Activated T-helper 1 cell treated with anti-CD3 and anti-CD28 coated beads, Interleukin-12 subunit alpha, Interleukin-12 subunit beta, Interleukin-2, Interleukin-4 antibody, amounts not matched to agents 30 ng/mL and 10 ng/mL and 1 ng/mL, durations not matched to agents 14 hours and 24 hours and 36 hours (primary cell): ENCODE measurements around the gene INPP5F. TPM values are rescaled to one million over a fixed set of nuclear protein-coding genes. Genes with fewer than 3 reads are reported as not detected.
"Not testable (repeated sequence)": the region's sequence is repeated elsewhere in the genome, so short reads cannot be mapped to it uniquely, and the experiment has no call there.

ENCODE experiments used
- DNase-seq: peaks from one replicate; pipeline ENCODE4 v3.0.0; 2021; ENCODE audit warnings: low spot score
- H3K27ac Mint-ChIP-seq: one replicate; pipeline ENCODE4 v1.8.0; 2021; ENCODE audit warnings: mild to moderate bottlenecking, mixed read lengths
- H3K27me3 Mint-ChIP-seq: one replicate; pipeline ENCODE4 v1.8.0; 2022; ENCODE audit warnings: mild to moderate bottlenecking, moderate library complexity, mixed read lengths; ENCODE audit not compliant: insufficient read depth
- H3K36me3 Mint-ChIP-seq: one replicate; pipeline ENCODE4 v1.8.0; 2021; ENCODE audit warnings: low read depth, mixed read lengths
- H3K4me1 Mint-ChIP-seq: one replicate; pipeline ENCODE4 v1.8.0; 2021; ENCODE audit warnings: low read depth, mixed read lengths
- H3K4me3 Mint-ChIP-seq: one replicate; pipeline ENCODE4 v1.8.0; 2021; ENCODE audit warnings: mild to moderate bottlenecking, moderate library complexity, mixed read lengths
- H3K9me3 Mint-ChIP-seq: one replicate; pipeline ENCODE4 v1.8.0; 2021; ENCODE audit warnings: mixed read lengths
- intact Hi-C: fragments of 100-400 bp; cut with micrococcal nuclease; formaldehyde crosslinking; loops from one replicate; pipeline ENCODE4 v1.15.1; 2024
- total RNA-seq: library from RNA; stranded (reverse); gene quantifications from 2 replicates; pipeline ENCODE4 v1.2.3, GENCODE V29; 2022

The INPP5F gene
- total RNA-seq, 1 donor from 2014 or later, result 19.4 TPM

DNA sequence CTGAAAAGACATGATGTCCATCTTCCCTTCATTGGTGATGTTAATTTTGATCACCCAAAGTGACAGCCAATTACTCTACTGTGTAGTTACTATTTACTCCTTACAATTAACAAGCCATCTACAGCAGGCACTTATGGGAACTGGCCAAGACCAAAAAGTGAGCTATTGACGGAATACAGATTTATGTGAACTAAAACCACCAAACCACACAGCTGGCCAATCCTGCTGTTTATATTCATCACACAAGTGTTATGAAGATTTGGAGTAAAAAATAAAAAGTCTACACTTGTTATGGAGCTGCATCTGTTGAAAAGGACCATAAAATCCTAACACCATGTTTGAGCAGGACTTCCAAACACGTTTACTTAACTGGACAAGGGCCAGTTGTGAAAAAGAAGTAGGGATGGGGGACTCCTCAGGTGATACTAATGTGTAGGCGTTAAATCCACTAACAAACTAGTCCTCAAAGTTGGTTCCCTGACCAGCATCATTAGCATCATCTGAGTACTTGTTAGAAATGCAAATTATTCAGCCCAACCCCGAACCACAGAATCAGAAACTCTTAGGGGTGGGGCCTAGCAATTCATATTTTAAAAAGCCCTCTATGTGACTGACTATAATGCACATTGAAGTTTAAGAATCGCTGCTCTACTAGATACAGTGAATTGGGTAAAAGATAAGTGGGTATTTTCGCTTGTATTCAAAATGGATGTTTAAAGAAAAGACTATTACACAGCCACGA is 135.2 kb downstream of the INPP5F start:
- Mint-ChIP-seq H3K36me3 (peaks cover 27% of the 10 kb centered on the region), H3K4me3 (no peak overlapping the region), H3K4me1 (peaks cover 51% of the 10 kb centered on the region), H3K27me3 (no peaks in the 10 kb centered on the region), H3K27ac (no peak overlapping the region), H3K9me3 (peaks cover 4% of the 10 kb centered on the region)
- DNase-seq, result no peak
- intact Hi-C loops, result no loop called here

DNA sequence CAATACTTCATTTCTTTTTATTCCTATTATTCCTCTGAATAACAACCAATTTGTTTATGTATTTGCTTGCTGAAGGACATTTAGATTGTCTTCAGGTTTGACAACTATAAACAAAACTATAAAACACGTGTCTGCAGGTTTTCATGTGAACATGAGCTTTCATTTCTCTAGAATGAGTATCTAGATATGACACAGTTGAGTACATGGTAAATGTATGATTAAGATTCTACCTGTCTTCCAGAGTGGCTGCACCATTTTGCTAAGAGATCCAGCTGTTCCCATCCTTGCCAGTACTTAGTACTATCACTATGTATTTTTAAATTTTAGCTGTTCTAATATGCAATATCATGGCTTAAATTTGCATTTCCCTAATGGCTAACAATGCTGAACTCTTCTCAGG is 136.7 kb downstream of the INPP5F start:
- H3K36me3 Mint-ChIP-seq, result peaks cover 25% of the 10 kb centered on the region
- no peak overlapping the region for H3K27ac Mint-ChIP-seq
- no peak overlapping the region for H3K4me3 Mint-ChIP-seq
- intact Hi-C loops, result no loop called here
- peaks cover 4% of the 10 kb centered on the region for H3K9me3 Mint-ChIP-seq
- no peak for DNase-seq
- peaks cover 53% of the 10 kb centered on the region for H3K4me1 Mint-ChIP-seq
- H3K27me3 Mint-ChIP-seq, result no peaks in the 10 kb centered on the region

DNA sequence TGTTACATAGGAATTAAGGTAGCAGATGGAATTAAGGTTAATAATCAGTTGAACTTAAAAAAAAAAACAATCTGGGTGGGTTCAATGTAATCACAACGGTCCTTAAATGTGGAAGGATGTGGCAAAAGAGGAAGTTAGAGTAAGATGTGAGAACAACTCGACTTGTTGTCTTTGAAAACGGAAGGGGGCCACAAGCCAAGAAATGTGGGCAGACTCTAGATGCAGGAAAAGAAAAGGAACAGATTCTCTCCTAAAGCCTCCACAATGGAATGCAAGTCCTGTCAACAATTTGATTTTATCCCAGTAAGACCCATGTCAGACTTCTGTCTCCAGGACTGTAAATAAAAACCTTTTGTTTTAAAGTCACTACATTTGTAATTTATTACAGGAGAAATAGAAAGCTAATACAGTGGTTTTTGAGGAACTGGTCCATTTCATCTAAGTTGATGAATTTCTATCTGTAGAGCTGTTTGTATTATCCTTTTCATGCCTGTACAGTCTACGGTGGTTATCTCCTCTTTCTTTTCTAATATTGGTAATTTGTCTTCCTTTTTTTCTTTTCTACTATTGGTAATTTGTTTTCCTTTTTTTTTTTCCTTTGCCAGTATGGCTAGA is 138.2 kb downstream of the INPP5F start:
- Mint-ChIP-seq H3K27ac (peak overlapping the region; percentile 52), H3K9me3 (peaks cover 4% of the 10 kb centered on the region), H3K27me3 (no peaks in the 10 kb centered on the region), H3K4me1 (peaks cover 63% of the 10 kb centered on the region), H3K36me3 (peaks cover 28% of the 10 kb centered on the region), H3K4me3 (no peak overlapping the region)
- no peak for DNase-seq
- intact Hi-C loops, result no loop called here

DNA sequence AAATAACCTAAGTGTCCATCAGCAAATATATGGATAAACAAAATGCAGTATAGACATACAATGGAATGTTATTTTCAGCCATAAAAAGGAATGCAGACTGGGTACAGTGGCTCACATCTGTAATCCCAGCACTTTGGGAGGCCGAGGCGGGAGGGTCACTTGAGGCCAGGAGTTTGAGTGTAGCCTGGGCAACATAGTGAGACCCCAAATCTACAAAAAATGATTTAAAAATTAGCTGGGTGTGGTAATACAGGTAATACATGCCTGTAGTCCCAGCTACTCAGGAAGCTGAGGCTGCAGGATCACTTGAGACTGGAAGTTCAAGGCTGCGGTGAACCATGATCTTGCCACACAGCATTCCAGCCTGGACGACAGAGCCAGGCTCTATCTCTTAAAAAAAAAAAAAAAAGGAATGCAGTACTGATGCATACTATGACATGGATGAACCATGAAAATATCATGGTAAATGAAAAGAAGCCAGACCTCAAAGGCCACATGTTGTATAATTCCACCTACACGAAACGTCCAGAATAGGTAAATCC is 139.9 kb downstream of the INPP5F start:
- Mint-ChIP-seq H3K4me3 (no peak overlapping the region), H3K4me1 (peaks cover 55% of the 10 kb centered on the region), H3K27me3 (no peaks in the 10 kb centered on the region), H3K27ac (no peak overlapping the region), H3K36me3 (peaks cover 26% of the 10 kb centered on the region), H3K9me3 (peaks cover 4% of the 10 kb centered on the region)
- intact Hi-C loops, result no loop called here
- no peak for DNase-seq

DNA sequence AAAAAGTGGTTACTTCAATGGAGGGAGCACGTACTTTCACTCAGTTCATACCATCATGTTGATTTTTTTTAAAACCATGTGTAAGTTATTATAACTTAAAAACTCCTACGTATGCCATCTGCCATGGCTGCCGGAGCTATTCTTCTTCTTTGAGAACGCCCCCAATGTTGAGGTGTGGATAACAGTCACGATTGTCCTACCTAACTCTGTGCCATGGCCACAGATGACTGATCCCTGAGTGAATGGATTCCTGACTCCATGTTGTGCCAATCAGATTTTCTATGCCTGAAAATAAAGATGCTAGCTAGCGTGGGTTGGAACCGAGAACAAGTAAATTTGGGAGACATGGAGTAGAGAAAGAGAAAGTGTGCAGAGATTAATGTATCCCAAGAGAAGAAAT is 141.5 kb downstream of the INPP5F start:
- Mint-ChIP-seq H3K27me3 (no peaks in the 10 kb centered on the region), H3K36me3 (peaks cover 28% of the 10 kb centered on the region), H3K27ac (no peak overlapping the region), H3K4me3 (no peak overlapping the region), H3K4me1 (peaks cover 55% of the 10 kb centered on the region), H3K9me3 (peaks cover 4% of the 10 kb centered on the region)
- intact Hi-C loops, result no loop called here
- DNase-seq, result no peak

DNA sequence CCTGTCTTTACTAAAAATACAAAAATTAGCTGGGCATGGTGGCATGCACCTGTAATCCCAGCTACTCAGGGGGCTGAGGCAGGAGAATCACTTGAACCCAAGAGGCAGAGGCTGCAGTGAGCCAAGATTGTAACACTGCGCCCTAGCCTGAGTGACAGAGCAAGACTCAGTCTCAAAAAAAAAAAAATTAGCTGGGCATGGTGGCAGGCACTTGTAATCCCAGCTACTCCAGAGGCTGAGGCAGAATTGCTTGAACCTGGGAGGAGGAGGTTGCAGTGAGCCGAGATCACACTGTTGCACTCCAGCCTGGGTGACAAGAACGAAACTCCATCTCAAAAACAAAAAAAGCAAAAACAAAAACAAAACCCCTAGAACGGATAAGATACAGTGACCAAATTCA is 143.5 kb downstream of the INPP5F start:
- H3K4me3 Mint-ChIP-seq, H3K27ac Mint-ChIP-seq, intact Hi-C loops, H3K27me3 Mint-ChIP-seq, H3K9me3 Mint-ChIP-seq, DNase-seq: not testable (repeated sequence)
- Mint-ChIP-seq H3K36me3 (peaks cover 20% of the 10 kb centered on the region), H3K4me1 (peaks cover 50% of the 10 kb centered on the region)

DNA sequence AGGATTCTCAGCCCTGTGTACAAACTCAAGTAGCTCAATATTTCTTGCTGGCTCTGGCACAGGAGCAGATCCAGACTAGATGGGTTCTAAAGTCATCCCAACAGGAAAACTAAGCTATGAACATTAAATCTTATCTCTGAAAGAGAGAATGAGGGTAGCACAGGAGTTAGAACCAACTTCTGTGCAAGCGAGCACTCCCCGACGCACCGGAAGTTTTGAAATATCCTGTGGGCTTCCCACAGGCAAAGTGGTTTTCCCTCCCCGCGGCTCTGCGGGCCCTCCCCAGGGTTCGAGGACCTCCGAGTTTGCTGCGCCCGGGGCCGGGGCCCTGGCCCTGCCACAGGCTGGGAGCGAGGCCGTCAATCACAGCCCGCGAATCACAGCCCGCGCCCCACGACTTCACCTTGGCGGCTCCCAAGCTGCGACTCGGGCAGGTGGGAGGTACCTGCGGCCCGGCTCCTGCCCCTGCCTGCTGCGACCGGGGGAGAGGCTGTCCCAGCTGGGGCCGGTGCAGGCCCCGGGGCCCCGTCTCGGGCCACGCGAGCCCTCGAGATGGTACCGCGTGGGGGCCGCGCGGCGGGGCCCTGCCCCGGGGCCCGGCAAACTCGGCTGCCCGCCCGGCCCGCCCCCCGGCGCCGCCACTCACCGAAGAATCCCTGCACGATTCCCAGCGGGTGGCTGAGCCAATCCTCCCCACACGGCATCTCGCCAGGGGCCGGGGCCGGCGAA is 146.2 kb downstream of the INPP5F start:
- no peaks in the 10 kb centered on the region for H3K9me3 Mint-ChIP-seq
- peak overlapping the region; percentile 64 for H3K27ac Mint-ChIP-seq
- peaks cover 41% of the 10 kb centered on the region for H3K4me1 Mint-ChIP-seq
- peak; percentile 46 for DNase-seq
- H3K36me3 Mint-ChIP-seq, result peaks cover 10% of the 10 kb centered on the region
- no peaks in the 10 kb centered on the region for H3K27me3 Mint-ChIP-seq
- peak overlapping the region; percentile 89 for H3K4me3 Mint-ChIP-seq
- intact Hi-C loops, result loop anchor here (1.0 to 10.0 kb wide), 6 partner anchors 13 to 1529 kb away; partner anchors contain the start of genes EIF3A, FAM204A and INPP5F

DNA sequence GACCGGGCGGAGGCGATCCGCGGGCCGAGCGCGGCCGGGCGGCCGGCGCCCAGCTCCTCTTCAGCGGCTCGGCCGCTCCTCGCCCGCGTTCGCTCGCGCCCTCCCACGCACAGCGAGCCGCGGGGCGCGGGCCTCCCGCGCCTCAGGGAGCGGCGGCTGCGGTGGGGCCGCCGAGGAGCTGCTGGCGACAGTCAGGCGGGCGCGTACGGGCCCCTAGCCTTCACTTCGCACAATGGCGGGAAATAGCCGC is 146.7 kb downstream of the INPP5F start, which contains the start of gene MCMBP:
Gene MCMBP (minus strand): TSS at position 234 of the 250 bp plus-strand sequence. CDS start 259 bp downstream, outside the sequence.
- no peaks in the 10 kb centered on the region for H3K9me3 Mint-ChIP-seq

DNA sequence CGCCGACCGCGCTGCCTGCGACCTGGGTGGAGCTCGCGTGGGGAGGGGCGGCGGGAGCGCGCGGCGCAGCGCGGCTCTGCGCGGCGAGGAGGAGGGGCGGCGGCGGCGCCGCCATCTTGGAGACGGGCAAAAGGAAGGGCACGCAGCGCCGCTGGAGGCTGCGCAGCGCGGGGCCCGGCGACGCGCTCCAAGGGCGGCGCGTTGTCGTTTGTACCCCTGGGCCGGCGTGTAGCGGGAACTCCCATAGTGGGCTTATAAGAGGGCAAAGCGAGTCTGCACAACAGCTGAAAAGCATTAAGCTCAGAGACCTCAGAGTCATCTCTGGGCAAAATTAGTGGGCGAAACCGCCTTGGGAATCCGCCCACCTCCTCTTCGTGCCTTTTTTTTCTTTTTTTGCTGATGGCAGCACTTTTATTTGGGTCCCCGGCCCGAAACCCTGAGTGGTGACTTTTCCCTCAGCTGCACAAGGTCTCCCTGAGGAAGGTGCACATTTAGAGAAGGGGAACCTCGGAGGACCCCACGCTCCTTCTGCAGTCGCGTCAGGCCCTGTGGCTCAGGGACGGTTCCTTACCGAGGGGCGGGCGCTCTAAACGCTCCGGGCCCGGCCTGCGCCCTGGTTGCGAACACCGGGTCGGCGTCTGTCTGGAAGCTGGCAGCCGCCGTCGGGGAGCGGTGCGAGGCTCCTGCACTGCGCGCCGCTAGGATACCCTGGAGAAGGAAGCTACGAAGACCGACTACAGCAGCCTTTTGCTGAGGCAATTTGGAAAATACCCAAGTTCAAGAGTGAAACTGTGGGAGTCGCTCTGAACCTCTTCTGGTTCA is 147.2 kb downstream of the INPP5F start:
- peaks cover 34% of the 10 kb centered on the region for H3K4me1 Mint-ChIP-seq
- intact Hi-C loops, result loop anchor here (1.0 to 10.0 kb wide), 8 partner anchors 14 to 1530 kb away; partner anchors contain the start of genes EIF3A, FAM204A, INPP5F and SEC23IP
- no peaks in the 10 kb centered on the region for H3K27me3 Mint-ChIP-seq
- peak overlapping the region; percentile 80 for H3K27ac Mint-ChIP-seq
- peak overlapping the region; percentile 84 for H3K4me3 Mint-ChIP-seq
- H3K9me3 Mint-ChIP-seq, result no peaks in the 10 kb centered on the region
- DNase-seq, result peak; percentile 87
- H3K36me3 Mint-ChIP-seq, result peaks cover 7% of the 10 kb centered on the region

More for the DNA sequence above, 146.7 kb downstream of the INPP5F start, which contains the start of gene MCMBP:
- Mint-ChIP-seq H3K4me1 (peaks cover 39% of the 10 kb centered on the region), H3K4me3 (peak within 1 kb of the TSS; percentile 89), H3K27me3 (no peaks in the 10 kb centered on the region), H3K36me3 (peaks cover 7% of the 10 kb centered on the region), H3K27ac (peak within 1 kb of the TSS; percentile 80)
- intact Hi-C loops, result loop anchor here (1.0 to 10.0 kb wide), 6 partner anchors 13 to 1530 kb away; partner anchors contain the start of genes EIF3A, FAM204A and INPP5F
- no peak for DNase-seq

DNA sequence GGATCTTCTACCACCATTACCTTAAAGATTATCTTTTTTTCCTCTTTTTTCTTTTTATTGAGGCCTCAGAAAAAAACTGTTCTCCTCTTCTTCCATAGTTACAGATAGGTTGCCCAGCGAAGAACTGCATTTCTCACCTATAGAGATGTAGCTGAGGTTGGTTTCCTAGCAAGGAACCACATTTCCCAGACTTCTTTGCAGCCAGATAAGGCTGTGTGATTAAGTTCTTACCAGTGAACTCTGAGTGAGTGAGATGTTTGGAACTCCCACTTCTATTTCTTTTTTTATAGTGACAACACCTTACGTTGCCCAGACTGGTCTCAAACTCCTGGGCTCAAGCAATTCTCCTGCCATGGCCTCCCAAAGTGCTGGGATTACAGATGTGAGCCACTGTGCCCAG is 152.7 kb downstream of the INPP5F start:
- H3K27ac Mint-ChIP-seq, result no peak overlapping the region
- DNase-seq, result no peak
- peaks cover 4% of the 10 kb centered on the region for H3K27me3 Mint-ChIP-seq
- H3K9me3 Mint-ChIP-seq, result no peaks in the 10 kb centered on the region
- H3K4me1 Mint-ChIP-seq, result peaks cover 15% of the 10 kb centered on the region
- H3K4me3 Mint-ChIP-seq, result no peak overlapping the region
- intact Hi-C loops, result loop anchor here (10.0 kb wide), 2 partner anchors 574 to 794 kb away; partner anchors contain the start of gene EIF3A
- no peaks in the 10 kb centered on the region for H3K36me3 Mint-ChIP-seq
